GM12874 (cell line): Measurements from ENCODE around the gene DEGS2.

Source experiments
- TF ChIP-seq, protein P1 (sequence below): IDR thresholded peaks from 2 replicates; pipeline ENCODE4 v1.5.1; 2011; ENCODE audit warnings: low read depth, mild to moderate bottlenecking, control low read depth, low read length, moderate library complexity; ENCODE audit not compliant: insufficient read depth

Gene DEGS2

GRCh38 chr14:100141098-100141497 lies 18.3 kb downstream of the DEGS2 start:
- TF ChIP-seq, protein P1, sequence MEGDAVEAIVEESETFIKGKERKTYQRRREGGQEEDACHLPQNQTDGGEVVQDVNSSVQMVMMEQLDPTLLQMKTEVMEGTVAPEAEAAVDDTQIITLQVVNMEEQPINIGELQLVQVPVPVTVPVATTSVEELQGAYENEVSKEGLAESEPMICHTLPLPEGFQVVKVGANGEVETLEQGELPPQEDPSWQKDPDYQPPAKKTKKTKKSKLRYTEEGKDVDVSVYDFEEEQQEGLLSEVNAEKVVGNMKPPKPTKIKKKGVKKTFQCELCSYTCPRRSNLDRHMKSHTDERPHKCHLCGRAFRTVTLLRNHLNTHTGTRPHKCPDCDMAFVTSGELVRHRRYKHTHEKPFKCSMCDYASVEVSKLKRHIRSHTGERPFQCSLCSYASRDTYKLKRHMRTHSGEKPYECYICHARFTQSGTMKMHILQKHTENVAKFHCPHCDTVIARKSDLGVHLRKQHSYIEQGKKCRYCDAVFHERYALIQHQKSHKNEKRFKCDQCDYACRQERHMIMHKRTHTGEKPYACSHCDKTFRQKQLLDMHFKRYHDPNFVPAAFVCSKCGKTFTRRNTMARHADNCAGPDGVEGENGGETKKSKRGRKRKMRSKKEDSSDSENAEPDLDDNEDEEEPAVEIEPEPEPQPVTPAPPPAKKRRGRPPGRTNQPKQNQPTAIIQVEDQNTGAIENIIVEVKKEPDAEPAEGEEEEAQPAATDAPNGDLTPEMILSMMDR, result no peak

DNA sequence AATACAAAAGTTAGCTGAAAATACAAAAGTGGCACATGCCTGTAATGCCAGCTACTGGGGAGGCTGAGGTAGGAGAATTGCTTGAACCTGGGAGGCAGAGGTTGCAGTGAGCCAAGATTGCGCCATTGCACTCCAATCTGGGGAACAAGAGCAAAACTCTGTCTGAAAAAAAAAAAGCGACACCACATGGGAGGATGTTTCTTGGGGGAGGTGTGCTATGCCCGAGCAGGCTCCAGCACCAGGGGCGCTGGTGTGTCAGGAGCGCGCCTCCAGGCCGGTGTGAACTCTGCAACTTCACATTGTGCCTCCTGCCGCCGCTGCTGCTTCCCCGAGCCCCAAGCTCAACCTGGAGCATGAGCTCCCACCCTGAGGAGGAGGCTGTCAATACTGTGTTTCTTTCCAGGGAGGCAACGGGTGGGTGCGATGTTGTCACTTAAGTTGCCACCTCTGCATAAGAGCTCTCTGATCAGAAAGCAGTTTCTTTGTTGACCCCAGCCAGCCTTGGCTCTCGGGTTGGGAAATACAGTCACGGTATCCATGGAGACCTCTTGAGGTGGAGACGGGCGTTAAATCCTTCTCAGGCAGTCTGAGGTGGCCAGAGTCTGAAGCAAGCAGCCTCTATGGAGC lies 18.9 kb downstream of the DEGS2 start:
- TF ChIP-seq, protein P1, result no peak

GRCh38 chr14:100138955-100139354 lies 20.5 kb downstream of the DEGS2 start:
- TF ChIP-seq, protein P1, result no peak

- TF ChIP-seq, protein P1, result no peak
Measured at GRCh38 chr14:100138082-100138787, 21.2 kb downstream of the DEGS2 start.

DNA sequence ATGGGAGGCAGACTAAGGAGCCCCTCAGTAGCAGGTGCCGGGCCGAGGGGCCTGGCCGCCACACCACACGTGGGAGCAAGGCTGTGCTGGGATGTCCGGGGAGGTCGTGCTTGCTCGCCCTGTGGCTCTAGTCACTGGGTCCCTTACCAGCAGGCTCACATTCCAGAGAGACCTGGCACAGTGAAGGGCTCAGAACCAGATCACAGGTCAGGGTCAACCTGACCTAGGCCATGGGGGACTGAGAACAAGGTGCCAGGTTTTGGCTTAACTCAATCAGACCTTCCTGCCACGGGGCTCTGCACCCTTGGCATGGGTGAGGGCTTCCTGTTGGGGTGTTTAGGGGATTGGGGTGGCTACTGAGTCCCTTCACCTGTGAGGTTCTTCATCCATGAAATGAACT lies 22.3 kb downstream of the DEGS2 start:
- TF ChIP-seq, protein P1, result no peak

DNA sequence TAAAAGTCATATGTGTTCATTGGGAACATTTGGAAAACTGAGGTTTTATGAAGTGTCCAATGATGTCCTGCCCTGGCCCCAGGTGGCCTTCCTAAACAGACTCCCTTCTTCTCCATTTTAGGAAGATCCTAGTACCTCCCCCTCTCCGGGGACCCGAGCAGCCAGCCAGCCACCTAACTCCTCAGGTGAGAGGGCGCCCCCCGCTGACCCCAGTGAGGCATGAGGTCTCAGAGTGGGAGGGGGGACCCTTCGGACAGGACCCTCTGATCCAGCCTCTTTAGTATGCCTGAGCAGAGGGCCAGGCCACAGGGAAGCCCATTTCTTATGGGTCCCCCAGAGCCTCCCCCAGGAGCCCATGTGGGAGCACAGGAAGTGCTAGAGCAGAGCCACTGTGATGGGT lies 23.7 kb downstream of the DEGS2 start:
- TF ChIP-seq, protein P1, result no peak

DNA sequence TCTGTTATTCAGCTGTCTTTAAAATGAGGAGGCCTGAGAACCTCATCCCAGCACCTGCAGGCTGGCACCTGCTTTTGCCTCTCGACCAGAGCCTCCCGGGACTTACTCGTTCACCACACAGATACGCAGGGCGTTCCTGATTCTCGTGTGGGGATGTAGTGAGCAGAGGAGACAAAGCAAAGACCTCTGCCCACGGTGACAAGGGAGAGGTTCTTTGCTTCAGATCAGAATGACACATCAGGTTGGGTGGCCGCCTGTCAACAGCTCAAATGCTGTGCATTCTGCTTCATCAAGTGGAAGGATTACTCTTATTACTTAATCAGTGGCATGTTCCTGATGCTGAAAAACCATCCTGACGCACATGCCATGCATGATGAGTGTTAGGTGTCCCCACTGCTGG lies 24.4 kb downstream of the DEGS2 start:
- TF ChIP-seq, protein P1, result no peak
